Right lobe of liver (tissue), 6 donors: ENCODE measurements around the gene PSMD6. TPM values are rescaled to one million over a fixed set of nuclear protein-coding genes. Genes with fewer than 3 reads are reported as not detected.

Experiments used
- ATAC-seq, 4 donors: fragments of 200-7000 bp; cut with Tn5 transposase; one replicate each; pipeline ENCODE4 v1.9.1; 2020; ENCODE audit warnings: mild to moderate bottlenecking in 4 of 4, moderate library complexity in 4 of 4
- DNase-seq, 3 donors: peaks; one replicate each; pipeline ENCODE4 v3.0.0-alpha.2; 2020
- H3K27ac ChIP-seq, 3 donors: fragments of 200-600 bp; one replicate each; pipeline ENCODE4 v1.8.0; 2022
- H3K27me3 ChIP-seq, 2 donors: fragments of 200-600 bp; one replicate each; pipeline ENCODE4 v1.8.0; 2022
- H3K36me3 ChIP-seq, 4 donors: fragments of 200-600 bp; sonication (generic) in 1 of 4; one replicate each; pipeline versions ENCODE4 v1.5.1 to v1.8.0; 2017 to 2022; ENCODE audit warnings: control low read depth in 1 of 4
- H3K4me1 ChIP-seq, 4 donors: fragments of 200-600 bp; sonication (generic) in 1 of 4; one replicate each; pipeline versions ENCODE4 v1.5.1 to v1.8.0; 2017 to 2022; ENCODE audit warnings: control low read depth in 1 of 4
- H3K4me3 ChIP-seq, 3 donors: fragments of 200-600 bp; one replicate each; pipeline ENCODE4 v1.8.0; 2022
- H3K9me3 ChIP-seq, 4 donors: fragments of 200-600 bp; sonication (generic) in 1 of 4; one replicate each; pipeline versions ENCODE4 v1.5.1 to v1.8.0; 2017 to 2022; ENCODE audit warnings: control low read depth in 1 of 4
- POLR2A ChIP-seq: fragments of 450-650 bp; IDR thresholded peaks from one replicate; pipeline ENCODE4 v1.6.1; 2017; ENCODE audit warnings: antibody characterized with exemption, mild to moderate bottlenecking
- WGBS: methylation state at CpG from one replicate; pipeline ENCODE4 v1.1.6; 2018; ENCODE audit warnings: low coverage, low lambda C conversion rate; ENCODE audit not compliant: insufficient coverage; ENCODE audit errors: missing lambda C conversion rate; 5-methylcytosine and 5-hydroxymethylcytosine counted together
- intact Hi-C, 2 donors: fragments of 100-400 bp; cut with DNase I; formaldehyde crosslinking; loops; one replicate each; pipeline versions ENCODE4 v1.11.2 to v1.14.1; 2022
- total RNA-seq, 6 experiments: library from RNA; depleted of rRNA in 2 of 6; stranded (reverse); fragments of >200 nt in 2 of 6; fragmentation: NEBNext Ultra II Directional in 3 of 6; extraction: Animal tissue kit (Norgen Biotek cat#: 25700) in 3 of 6; gene quantifications; one replicate each; pipeline versions ENCODE4 v1.1.0 to v1.2.4, GENCODE V29; 2016 to 2023
- TF ChIP-seq, protein P1 (sequence below), 4 donors: fragments of 200-600 bp in 3 of 4; fragments of 450-650 bp in 1 of 4; IDR thresholded peaks; one replicate each; pipeline versions ENCODE4 v1.5.1 to v1.8.0; 2016 to 2022; ENCODE audit warnings: antibody characterized with exemption in 4 of 4, mild to moderate bottlenecking in 2 of 4
- donor health status: DM: no; HTN: yes; CAD: no.
- donor health status: DM: no; HTN: no; CAD: no.
- donor health status: DM: no; HTN: no; CAD: no.
- donor health status: DM: no; HTN: yes; CAD: no.
- donor health status: DM: no; HTN: yes; CAD: no.

Gene PSMD6
- total RNA-seq, 6 experiments from 2014 or later = 33.1 to 41.9 (median 35.9) TPM

DNA sequence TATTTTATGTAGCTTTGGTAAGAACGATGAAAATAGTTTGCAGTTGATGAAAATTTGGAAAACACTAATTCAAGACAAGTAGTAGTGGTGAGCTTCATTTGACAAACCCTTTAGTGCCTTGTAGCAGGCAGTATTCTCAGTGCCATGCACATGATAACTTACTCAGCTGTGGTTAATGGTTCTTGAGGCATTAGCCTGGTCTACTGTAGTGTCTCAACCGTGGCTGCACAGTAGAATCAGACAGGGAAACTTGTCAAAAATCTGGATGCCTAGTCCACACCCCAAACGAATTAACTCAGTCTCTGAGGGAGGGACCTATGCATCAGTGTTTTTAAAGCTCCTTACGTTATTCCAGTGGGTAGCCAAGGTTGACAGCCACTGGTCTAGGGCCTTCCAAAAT lies 45.4 kb downstream of the PSMD6 start:
- Histone ChIP-seq H3K9me3 (no peaks in the 10 kb centered on the region), H3K27ac (no peak overlapping the region), H3K4me1 (peaks cover 0 to 60% (median 12%) of the 10 kb centered on the region in 4 donors), H3K27me3 (no peaks in the 10 kb centered on the region), H3K4me3 (no peak overlapping the region), H3K36me3 (peaks cover 0 to 7% (median 3%) of the 10 kb centered on the region in 4 donors)
- TF ChIP-seq, protein P1, sequence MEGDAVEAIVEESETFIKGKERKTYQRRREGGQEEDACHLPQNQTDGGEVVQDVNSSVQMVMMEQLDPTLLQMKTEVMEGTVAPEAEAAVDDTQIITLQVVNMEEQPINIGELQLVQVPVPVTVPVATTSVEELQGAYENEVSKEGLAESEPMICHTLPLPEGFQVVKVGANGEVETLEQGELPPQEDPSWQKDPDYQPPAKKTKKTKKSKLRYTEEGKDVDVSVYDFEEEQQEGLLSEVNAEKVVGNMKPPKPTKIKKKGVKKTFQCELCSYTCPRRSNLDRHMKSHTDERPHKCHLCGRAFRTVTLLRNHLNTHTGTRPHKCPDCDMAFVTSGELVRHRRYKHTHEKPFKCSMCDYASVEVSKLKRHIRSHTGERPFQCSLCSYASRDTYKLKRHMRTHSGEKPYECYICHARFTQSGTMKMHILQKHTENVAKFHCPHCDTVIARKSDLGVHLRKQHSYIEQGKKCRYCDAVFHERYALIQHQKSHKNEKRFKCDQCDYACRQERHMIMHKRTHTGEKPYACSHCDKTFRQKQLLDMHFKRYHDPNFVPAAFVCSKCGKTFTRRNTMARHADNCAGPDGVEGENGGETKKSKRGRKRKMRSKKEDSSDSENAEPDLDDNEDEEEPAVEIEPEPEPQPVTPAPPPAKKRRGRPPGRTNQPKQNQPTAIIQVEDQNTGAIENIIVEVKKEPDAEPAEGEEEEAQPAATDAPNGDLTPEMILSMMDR (IDR thresholded peaks at IDR 0.05) = no peak
- TF ChIP-seq POLR2A = no peak
- WGBS = 81% methylated on average over 4 of the region's 4 CpGs
- intact Hi-C loops = no loop called here
- no peak for DNase-seq
- no peak for ATAC-seq

DNA sequence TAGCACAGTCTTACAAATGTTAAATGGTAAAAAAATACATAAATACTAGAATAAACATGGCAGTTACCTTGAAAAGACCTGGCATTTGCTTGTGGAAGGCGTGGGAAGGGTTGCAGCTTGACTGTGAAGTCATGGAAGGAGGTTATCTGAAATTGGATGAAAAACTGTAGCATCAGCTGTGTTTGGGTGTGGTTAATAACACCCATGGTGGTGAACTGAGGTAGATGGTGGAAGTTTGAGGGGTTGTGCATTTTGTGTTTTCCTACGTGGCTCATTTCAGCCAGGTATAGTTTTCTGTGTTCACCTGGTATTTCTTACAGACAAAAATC lies 46.5 kb downstream of the PSMD6 start:
- DNase-seq (no peak), ATAC-seq (no peak)
- intact Hi-C loops = no loop called here
- TF ChIP-seq POLR2A = no peak
- TF ChIP-seq, protein P1 (IDR thresholded peaks at IDR 0.05) = no peak
- Histone ChIP-seq H3K4me3 (no peak overlapping the region), H3K36me3 (peaks cover 0 to 7% (median 1%) of the 10 kb centered on the region in 4 donors), H3K27ac (peak overlapping the region in 1 of 3 donors; percentile 58), H3K9me3 (no peaks in the 10 kb centered on the region), H3K27me3 (no peaks in the 10 kb centered on the region), H3K4me1 (peaks cover 0 to 68% (median 12%) of the 10 kb centered on the region in 4 donors)
- WGBS = 69% methylated on average over 2 of the region's 2 CpGs

DNA sequence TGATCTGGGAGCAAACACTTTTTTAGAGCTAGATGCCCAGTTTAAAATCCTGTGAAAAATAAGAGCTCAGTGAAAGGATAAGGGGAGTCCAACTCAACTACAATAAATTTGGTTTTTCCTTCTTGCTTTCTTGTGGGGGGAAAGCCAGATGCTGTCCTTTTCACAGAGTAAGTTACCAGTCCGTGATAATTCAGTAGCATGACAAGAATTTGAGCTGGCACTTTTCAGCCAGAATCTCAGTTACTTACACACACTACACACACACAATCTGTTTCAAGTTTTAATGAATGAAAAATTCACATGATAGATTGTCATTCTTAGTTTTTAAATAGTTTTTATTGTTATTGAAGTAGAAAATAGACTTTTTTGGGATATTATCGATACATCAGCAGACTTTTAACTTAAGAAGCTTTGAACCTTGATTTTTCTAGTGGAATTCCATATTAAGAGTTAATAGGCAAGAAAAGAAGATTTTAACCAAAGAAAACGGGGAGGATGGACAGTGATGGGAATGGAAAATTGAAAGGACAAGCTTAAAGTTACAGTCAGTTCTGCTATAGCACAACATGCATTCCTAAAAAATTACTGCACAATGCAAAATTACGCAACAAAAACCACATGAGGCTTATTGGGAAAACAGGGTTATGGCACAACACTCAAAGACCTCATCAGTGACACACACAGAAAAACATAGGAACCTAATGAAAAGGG lies 47.0 kb downstream of the PSMD6 start:
- WGBS = 68% methylated on average over 4 of the region's 4 CpGs
- ATAC-seq (peak in 3 of 4 donors; percentile 19 to 56 (median 47)), DNase-seq (no peak)
- no peak for TF ChIP-seq POLR2A
- TF ChIP-seq, protein P1 (IDR thresholded peaks at IDR 0.05) = no peak
- peak overlapping the region in 1 of 3 donors; percentile 58 for H3K27ac ChIP-seq
- intact Hi-C loops = no loop called here
- H3K4me3 ChIP-seq = no peak overlapping the region
- H3K27me3 ChIP-seq = no peaks in the 10 kb centered on the region
- H3K9me3 ChIP-seq = no peaks in the 10 kb centered on the region
- peaks cover 0 to 7% (median 1%) of the 10 kb centered on the region in 4 donors for H3K36me3 ChIP-seq
- peaks cover 0 to 68% (median 10%) of the 10 kb centered on the region in 4 donors for H3K4me1 ChIP-seq

DNA sequence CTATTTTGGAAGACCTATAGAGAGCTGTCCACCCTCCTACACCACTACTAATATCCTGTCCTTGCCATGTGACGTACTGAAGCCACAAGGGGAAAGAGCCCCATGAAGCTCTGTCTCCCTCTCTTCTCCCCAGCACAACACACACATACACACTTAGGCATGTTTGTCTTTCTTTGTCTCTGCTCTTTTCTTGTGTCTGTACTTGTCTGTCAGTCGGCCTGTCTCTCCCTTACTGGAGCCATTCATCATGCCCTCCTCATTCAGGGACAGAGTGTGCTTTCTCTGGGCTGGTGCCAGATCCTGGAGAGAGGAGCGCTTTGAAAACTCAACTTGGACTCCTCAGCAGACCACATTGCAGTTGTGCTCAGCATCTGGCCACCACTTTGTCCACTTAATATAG lies 47.6 kb downstream of the PSMD6 start:
- 47% methylated on average over 3 of the region's 3 CpGs for WGBS
- H3K27ac ChIP-seq = peak overlapping the region in 1 of 3 donors; percentile 58
- no peak overlapping the region for H3K4me3 ChIP-seq
- H3K4me1 ChIP-seq = peaks cover 0 to 68% (median 8%) of the 10 kb centered on the region in 4 donors
- H3K36me3 ChIP-seq = peaks cover 0 to 6% (median 1%) of the 10 kb centered on the region in 4 donors
- intact Hi-C loops = no loop called here
- DNase-seq (peak in 1 of 3 donors; percentile 70), ATAC-seq (peak; percentile 47 to 70 (median 57))
- TF ChIP-seq, protein P1 (IDR thresholded peaks at IDR 0.05) = no peak
- TF ChIP-seq POLR2A = no peak
- no peaks in the 10 kb centered on the region for H3K27me3 ChIP-seq
- H3K9me3 ChIP-seq = no peaks in the 10 kb centered on the region
